Sigmoid colon (tissue), 7 donors: ENCODE data around the gene CD2. TPM values are rescaled to one million over a fixed set of nuclear protein-coding genes. Genes with fewer than 3 reads are reported as not detected.

Source experiments
- DNase-seq: peaks from one replicate; pipeline ENCODE4 v3.0.0-alpha.2; 2019
- H3K27ac ChIP-seq, 4 donors: fragments of 200-600 bp; sonication (generic); one replicate each; pipeline ENCODE4 v1.5.1; 2016 to 2019; ENCODE audit warnings: mild to moderate bottlenecking in 1 of 4
- H3K27me3 ChIP-seq, 3 donors: fragments of 200-600 bp; sonication (generic); one replicate each; pipeline ENCODE4 v1.5.1; 2019; ENCODE audit warnings: mild to moderate bottlenecking in 1 of 3
- H3K36me3 ChIP-seq, 4 donors: fragments of 200-600 bp; sonication (generic); one replicate each; pipeline ENCODE4 v1.5.1; 2016 to 2019
- H3K4me1 ChIP-seq, 4 donors: fragments of 200-600 bp; sonication (generic); one replicate each; pipeline ENCODE4 v1.5.1; 2017 to 2019
- H3K4me3 ChIP-seq, 4 donors: fragments of 200-600 bp; sonication (generic); one replicate each; pipeline ENCODE4 v1.5.1; 2017 to 2019; ENCODE audit warnings: mild to moderate bottlenecking in 2 of 4, moderate library complexity in 1 of 4
- H3K9me3 ChIP-seq, 4 donors: fragments of 200-600 bp in 3 of 4; sonication (generic) in 3 of 4; one replicate each; pipeline versions ENCODE4 v1.5.1 to v1.6.1; 2013 to 2019
- CTCF ChIP-seq, 4 experiments: fragments of 450-650 bp in 3 of 4; fragments of 200-600 bp in 1 of 4; IDR thresholded peaks; one replicate each; pipeline ENCODE4 v1.5.1; 2016 to 2019; ENCODE audit warnings: antibody characterized with exemption in 4 of 4, mild to moderate bottlenecking in 3 of 4, moderate library complexity in 2 of 4
- EP300 ChIP-seq, 4 donors: sonication (generic); formaldehyde crosslinking; IDR thresholded peaks; one replicate each; pipeline ENCODE4 v1.6.1; 2017; ENCODE audit warnings: antibody characterized with exemption in 4 of 4
- POLR2A ChIP-seq, 2 donors: fragments of 450-650 bp; IDR thresholded peaks; one replicate each; pipeline ENCODE4 v1.6.1; 2016; ENCODE audit warnings: antibody characterized with exemption in 2 of 2, mild to moderate bottlenecking in 2 of 2, moderate library complexity in 2 of 2
- POLR2AphosphoS5 ChIP-seq, 4 donors: sonication (generic); formaldehyde crosslinking; IDR thresholded peaks; one replicate each; pipeline ENCODE4 v1.6.1; 2017; ENCODE audit warnings: antibody characterized with exemption in 4 of 4
- WGBS, 2 donors: extraction: QIAGEN DNeasy Blood & Tissue Kit; methylation state at CpG; one replicate each; pipeline ENCODE4 v1.1.7; 2013; 5-methylcytosine and 5-hydroxymethylcytosine counted together
- intact Hi-C: fragments of 100-400 bp; cut with DNase I; formaldehyde crosslinking; loops from one replicate; pipeline ENCODE4 v1.15.1; 2023
- polyA plus RNA-seq, 3 donors: library from polyadenylated mRNA; stranded (reverse); fragments of 200-250 nt; gene quantifications; one replicate each; pipeline ENCODE4 v1.2.3, GENCODE V29; 2013
- total RNA-seq, 4 donors: library from RNA; depleted of rRNA; stranded (reverse); fragments of >200 nt; gene quantifications; one replicate each; pipeline ENCODE4 v1.1.0, GENCODE V29; 2016
- donor health status: healthy with polysubstance abuse.
- donor health status: Bipolar disorder and iron deficiency.
- donor health status: healthy.

CD2 gene
- total and polyA plus RNA-seq, 7 donors, result 0.36 to 30.2 (median 1.1) TPM; not detected in 1

GRCh38 chr1:116804736-116805135 is 50.5 kb downstream of the CD2 start:
- Histone ChIP-seq H3K9me3 (no peaks in the 10 kb centered on the region), H3K27me3 (no peaks in the 10 kb centered on the region), H3K36me3 (no peaks in the 10 kb centered on the region), H3K4me3 (no peak overlapping the region), H3K27ac (no peak overlapping the region), H3K4me1 (no peaks in the 10 kb centered on the region)
- no peak for DNase-seq
- intact Hi-C loops, result no loop called here
- WGBS, 2 donors, result 76 to 82% methylated on average over 2 of the region's 2 CpGs
- no peak for TF ChIP-seq CTCF (IDR thresholded peaks at IDR 0.05)
- TF ChIP-seq EP300 (IDR thresholded peaks at IDR 0.05), result no peak
- no peak for TF ChIP-seq POLR2AphosphoS5 (IDR thresholded peaks at IDR 0.05)

GRCh38 chr1:116805398-116805797 is 51.2 kb downstream of the CD2 start:
- 59 to 68% methylated on average over 2 of the region's 2 CpGs for WGBS, 2 donors
- no peak for DNase-seq
- Histone ChIP-seq H3K27me3 (no peaks in the 10 kb centered on the region), H3K27ac (no peak overlapping the region), H3K4me3 (no peak overlapping the region), H3K36me3 (no peaks in the 10 kb centered on the region), H3K4me1 (no peaks in the 10 kb centered on the region), H3K9me3 (no peaks in the 10 kb centered on the region)
- intact Hi-C loops, result no loop called here
- TF ChIP-seq EP300 (IDR thresholded peaks at IDR 0.05) (no peak), POLR2A (IDR thresholded peaks at IDR 0.05) (no peak), POLR2AphosphoS5 (IDR thresholded peaks at IDR 0.05) (no peak), CTCF (IDR thresholded peaks at IDR 0.05) (no peak)

- intact Hi-C loops, result no loop called here
Observed at GRCh38 chr1:116806245-116806644, 52.0 kb downstream of the CD2 start.

GRCh38 chr1:116806671-116807070 is 52.4 kb downstream of the CD2 start:
- no peak for DNase-seq
- no peaks in the 10 kb centered on the region for H3K4me1 ChIP-seq
- no peaks in the 10 kb centered on the region for H3K27me3 ChIP-seq
- WGBS, 2 donors, result 85 to 90% methylated on average over 4 of the region's 4 CpGs
- H3K36me3 ChIP-seq, result no peaks in the 10 kb centered on the region
- H3K27ac ChIP-seq, result no peak overlapping the region
- no peaks in the 10 kb centered on the region for H3K9me3 ChIP-seq
- H3K4me3 ChIP-seq, result no peak overlapping the region
- intact Hi-C loops, result no loop called here
- TF ChIP-seq POLR2AphosphoS5 (IDR thresholded peaks at IDR 0.05) (no peak), EP300 (IDR thresholded peaks at IDR 0.05) (no peak), POLR2A (IDR thresholded peaks at IDR 0.05) (no peak), CTCF (IDR thresholded peaks at IDR 0.05) (no peak)

More at GRCh38 chr1:116806245-116806644, 52.0 kb downstream of the CD2 start:
- Histone ChIP-seq H3K4me1 (no peaks in the 10 kb centered on the region), H3K9me3 (no peaks in the 10 kb centered on the region), H3K27ac (no peak overlapping the region), H3K36me3 (no peaks in the 10 kb centered on the region), H3K4me3 (no peak overlapping the region), H3K27me3 (no peaks in the 10 kb centered on the region)
- DNase-seq, result no peak
- TF ChIP-seq POLR2A (IDR thresholded peaks at IDR 0.05), result no peak
- no peak for TF ChIP-seq POLR2AphosphoS5 (IDR thresholded peaks at IDR 0.05)
- no peak for TF ChIP-seq EP300 (IDR thresholded peaks at IDR 0.05)
- TF ChIP-seq CTCF (IDR thresholded peaks at IDR 0.05), result no peak
- 64 to 85% methylated on average over 1 of the region's 1 CpG for WGBS, 2 donors
